Measurements from ENCODE around the gene NT5C2.

Gene NT5C2

DNA sequence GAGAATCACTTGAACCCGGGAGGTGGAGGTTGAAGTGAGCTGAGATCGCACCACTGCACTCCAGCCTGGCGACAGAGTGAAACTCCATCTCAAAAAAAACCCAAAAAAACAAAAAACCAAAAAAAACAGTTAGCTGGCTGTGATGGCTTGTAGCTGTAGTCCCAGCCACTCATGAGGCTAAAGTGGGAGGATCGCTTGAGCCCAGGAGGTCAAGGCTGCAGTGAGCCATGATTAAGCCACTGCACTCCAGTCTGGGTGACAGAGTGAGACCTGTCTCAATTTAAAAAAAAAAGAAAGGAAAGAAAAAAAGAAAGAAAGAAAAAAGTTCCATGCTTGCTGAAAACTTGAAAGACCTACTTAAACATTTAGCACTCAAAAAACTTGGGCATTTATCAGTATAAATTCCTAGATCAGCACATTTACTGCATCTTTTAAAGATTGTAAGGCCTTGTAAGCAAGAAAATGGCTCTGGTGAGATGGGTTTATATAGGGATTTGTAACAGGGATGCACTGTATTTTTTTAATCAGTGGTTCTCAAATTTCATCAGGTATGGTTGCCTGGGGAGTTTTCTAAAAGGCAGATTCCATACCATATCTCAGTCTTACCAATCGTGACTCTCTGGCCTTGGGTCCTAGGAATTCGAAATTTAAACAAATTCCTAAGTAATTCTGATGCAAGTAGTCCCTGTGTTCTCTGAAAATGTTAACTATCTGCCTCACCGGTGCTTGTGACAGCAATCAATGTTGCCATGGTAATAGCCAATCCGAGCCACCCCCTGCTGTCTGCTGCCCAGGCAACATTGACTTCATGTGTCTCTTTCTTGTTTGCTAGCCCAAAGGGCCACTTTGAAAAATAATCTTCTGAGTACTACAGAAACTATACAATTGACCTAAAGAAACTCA lies 11.5 kb upstream of the NT5C2 start:
- no peak for TF ChIP-seq CTCF (IDR thresholded peaks at IDR 0.05; ENCODE audit: low read depth, low read length)

GRCh38 chr10:103203466-103203865 lies 10.4 kb upstream of the NT5C2 start:
- no peak overlapping the region for H3K4me3 ChIP-seq (ENCODE audit: low read depth, low read length)
- no peak for TF ChIP-seq CTCF (IDR thresholded peaks at IDR 0.05; ENCODE audit: low read depth, low read length)

More for the DNA sequence above, 11.5 kb upstream of the NT5C2 start:
- H3K4me3 ChIP-seq (ENCODE audit: low read depth, low read length): no peak overlapping the region

DNA sequence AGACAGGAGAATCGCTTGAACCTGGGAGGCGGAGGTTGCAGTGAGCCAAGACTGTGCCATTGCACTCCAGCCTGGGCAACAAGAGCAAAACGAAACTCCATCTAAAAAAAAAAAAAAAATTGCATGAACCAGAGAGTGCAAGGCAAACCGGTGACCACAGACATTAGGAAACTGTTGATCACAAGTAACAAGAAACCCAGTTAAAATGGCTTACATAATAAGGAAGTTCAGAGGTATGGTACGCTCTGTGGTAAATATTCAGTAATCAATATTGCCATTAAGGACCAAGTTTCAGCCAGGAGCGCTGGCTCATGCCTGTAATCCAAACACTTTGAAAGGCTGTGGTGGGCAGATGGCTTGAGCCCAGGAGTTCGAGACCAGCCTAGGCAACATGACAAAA lies 9.2 kb upstream of the NT5C2 start:
- TF ChIP-seq CTCF (IDR thresholded peaks at IDR 0.05; ENCODE audit: low read depth, low read length): no peak
- H3K4me3 ChIP-seq (ENCODE audit: low read depth, low read length): no peak overlapping the region

- TF ChIP-seq CTCF (IDR thresholded peaks at IDR 0.05; ENCODE audit: low read depth, low read length): no peak
- H3K4me3 ChIP-seq (ENCODE audit: low read depth, low read length): no peak overlapping the region
Measured at GRCh38 chr10:103199488-103199887, 6.4 kb upstream of the NT5C2 start.

DNA sequence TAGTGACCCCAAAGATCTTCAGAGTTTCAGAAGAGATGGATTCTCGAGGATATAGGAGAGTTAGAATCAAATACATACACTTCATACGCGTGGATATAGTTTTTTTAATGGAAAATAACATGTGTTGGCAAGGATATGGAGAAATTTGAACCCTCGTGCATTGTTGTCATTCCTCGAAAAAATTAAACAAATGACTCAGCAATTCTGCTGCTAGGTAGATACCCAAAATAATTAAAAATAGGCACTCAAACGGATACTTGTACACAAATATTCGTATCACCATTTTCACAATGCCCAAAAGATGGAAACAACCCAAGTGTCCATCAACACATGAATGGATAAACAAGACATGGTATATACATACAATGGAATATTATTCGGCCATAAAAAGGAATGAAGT lies 5.6 kb upstream of the NT5C2 start:
- no peak for TF ChIP-seq CTCF (IDR thresholded peaks at IDR 0.05; ENCODE audit: low read depth, low read length)
- no peak overlapping the region for H3K4me3 ChIP-seq (ENCODE audit: low read depth, low read length)

DNA sequence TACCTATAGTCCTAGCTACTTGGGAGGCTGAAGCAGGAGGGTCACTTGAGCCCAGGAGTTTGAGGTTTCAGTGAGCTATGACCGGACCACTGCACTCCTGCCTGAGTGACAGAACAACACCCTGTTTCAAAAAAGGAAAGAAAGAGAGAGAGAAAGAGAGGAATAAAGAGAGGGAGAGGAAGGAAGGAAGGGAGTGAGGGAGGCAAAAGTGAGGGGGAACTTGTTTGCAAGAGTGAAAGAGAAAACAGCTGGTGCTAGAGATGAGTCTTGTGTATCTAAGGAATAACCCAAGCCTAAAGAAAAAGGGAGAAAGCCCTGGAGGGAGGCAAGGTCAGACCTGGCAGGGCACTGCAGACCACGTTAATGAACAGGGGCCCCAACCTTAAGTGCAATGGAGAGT lies 4.8 kb upstream of the NT5C2 start:
- TF ChIP-seq CTCF (IDR thresholded peaks at IDR 0.05; ENCODE audit: low read depth, low read length): no peak
- H3K4me3 ChIP-seq (ENCODE audit: low read depth, low read length): no peak overlapping the region

DNA sequence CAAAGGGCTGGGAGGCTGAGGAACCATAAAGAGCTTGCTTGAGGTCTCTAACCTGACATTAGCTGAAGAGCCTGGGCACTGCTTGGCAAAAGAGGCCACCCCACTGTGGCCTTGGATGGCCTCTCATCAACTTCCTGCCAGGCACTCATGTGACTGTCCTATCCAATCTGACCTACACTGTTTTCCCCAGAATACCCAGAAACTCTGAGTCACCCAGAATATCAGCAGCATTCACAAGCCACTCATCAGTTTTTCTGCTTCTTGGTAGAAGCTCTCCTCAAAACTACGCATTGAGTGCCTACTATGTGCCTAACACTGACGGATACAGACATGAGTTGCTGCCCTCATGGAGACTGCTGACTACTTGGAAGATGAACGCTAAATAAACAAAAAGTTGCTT lies 4.1 kb upstream of the NT5C2 start:
- H3K4me3 ChIP-seq (ENCODE audit: low read depth, low read length): no peak overlapping the region
- no peak for TF ChIP-seq CTCF (IDR thresholded peaks at IDR 0.05; ENCODE audit: low read depth, low read length)

All from WI38 (cell line).